B cell (primary cell): ENCODE data around the gene CKMT2. TPM values are rescaled to one million over a fixed set of nuclear protein-coding genes. Genes with fewer than 3 reads are reported as not detected.

Source experiments
- ATAC-seq: fragments of 200-7000 bp; cut with Tn5 transposase; one replicate; pipeline ENCODE4 v1.10.0; 2021; ENCODE audit warnings: low read depth, mild to moderate bottlenecking, moderate number of reproducible peaks, moderate library complexity
- CTCF ChIA-PET: fragments of 350-600 bp; sonication (Branson Sonifier 250); formaldehyde crosslinking; loops from one replicate; lab custom pipeline; 2021; ENCODE audit warnings: antibody characterized with exemption, inconsistent platforms; lab: Charles Lee
- POLR2A ChIA-PET: fragments of 350-600 bp; sonication (Branson Sonifier 250); formaldehyde crosslinking; loops from one replicate; lab custom pipeline; 2021; ENCODE audit warnings: antibody characterized with exemption; lab: Charles Lee
- DNase-seq: peaks from one replicate; pipeline ENCODE4 v3.0.0; 2013
- H2AFZ ChIP-seq: 2 replicates; pipeline ENCODE4 v1.6.1; 2012; ENCODE audit warnings: mild to moderate bottlenecking, low read depth, low read length; ENCODE audit not compliant: insufficient read depth, poor library complexity, severe bottlenecking
- H3K27ac ChIP-seq, 2 donors: 1 replicate in 1 of 2; 2 replicates in 1 of 2; pipeline ENCODE4 v1.5.1; 2012 to 2013; ENCODE audit warnings: low read length in 2 of 2, mild to moderate bottlenecking in 2 of 2, moderate library complexity in 1 of 2
- H3K27me3 ChIP-seq, 4 experiments: fragments of 200-600 bp in 1 of 4; sonication (generic) in 1 of 4; replicated peaks in 1 of 4; 1 replicate in 2 of 4; 2 replicates in 2 of 4; pipeline versions ENCODE4 v1.6.1 to v1.7.0; 2013 to 2016; ENCODE audit warnings: low read length in 3 of 4, mild to moderate bottlenecking in 2 of 4, mixed read lengths in 1 of 4, moderate library complexity in 1 of 4; ENCODE audit not compliant: insufficient read depth in 4 of 4, control insufficient read depth in 3 of 4; ENCODE audit errors: control extremely low read depth in 1 of 4
- H3K36me3 ChIP-seq, 2 experiments: replicated peaks in 1 of 2; 1 replicate in 1 of 2; 2 replicates in 1 of 2; pipeline versions ENCODE4 v1.6.1 to v1.7.1; 2013; ENCODE audit warnings: low read length in 1 of 2; ENCODE audit not compliant: insufficient read depth in 2 of 2, control insufficient read depth in 1 of 2; ENCODE audit errors: control extremely low read depth in 1 of 2, extremely low read depth in 1 of 2
- H3K4me1 ChIP-seq, 2 donors: fragments of 200-600 bp in 1 of 2; sonication (generic) in 1 of 2; 1 replicate in 1 of 2; 2 replicates in 1 of 2; pipeline versions ENCODE4 v1.5.1 to v1.6.1; 2013 to 2017; ENCODE audit warnings: low read length in 2 of 2; ENCODE audit not compliant: control insufficient read depth in 2 of 2, insufficient read depth in 2 of 2
- H3K4me2 ChIP-seq: replicated peaks from 2 replicates; pipeline ENCODE3; 2012; ENCODE audit warnings: mild to moderate bottlenecking, low read depth, low read length; ENCODE audit not compliant: poor library complexity, severe bottlenecking
- H3K4me3 ChIP-seq, 5 experiments: fragments of 200-600 bp in 1 of 5; sonication (generic) in 1 of 5; 1 replicate in 3 of 5; 2 replicates in 2 of 5; pipeline versions ENCODE4 v1.5.1 to v1.7.0; 2011 to 2016; ENCODE audit warnings: low read length in 4 of 5, mild to moderate bottlenecking in 4 of 5, low read depth in 2 of 5, control low read depth in 1 of 5, moderate library complexity in 1 of 5; ENCODE audit not compliant: insufficient read depth in 1 of 5; ENCODE audit errors: control extremely low read depth in 1 of 5, extremely low read depth in 1 of 5
- H3K79me2 ChIP-seq: fragments of 200-600 bp; sonication (generic); one replicate; pipeline ENCODE4 v1.6.0; 2016; ENCODE audit warnings: low read length; ENCODE audit not compliant: control insufficient read depth, insufficient read depth
- H3K9ac ChIP-seq: fragments of 200-600 bp; sonication (generic); 2 replicates; pipeline ENCODE4 v1.6.1; 2017; ENCODE audit warnings: mild to moderate bottlenecking, low read length, moderate library complexity
- H3K9me3 ChIP-seq, 3 donors: one replicate each; pipeline versions ENCODE4 v1.6.1 to v1.7.1; 2013; ENCODE audit warnings: low read length in 2 of 3; ENCODE audit not compliant: control insufficient read depth in 2 of 3, insufficient read depth in 1 of 3; ENCODE audit errors: control extremely low read depth in 1 of 3
- H4K20me1 ChIP-seq: 2 replicates; pipeline ENCODE4 v1.6.0; 2012; ENCODE audit warnings: mild to moderate bottlenecking, low read length; ENCODE audit not compliant: insufficient read depth, control insufficient read depth, poor library complexity, severe bottlenecking
- H3K27ac Mint-ChIP-seq: one replicate; pipeline ENCODE4 v1.8.0; 2021; ENCODE audit warnings: mixed read lengths
- H3K27me3 Mint-ChIP-seq: one replicate; pipeline ENCODE4 v1.8.0; 2021; ENCODE audit warnings: mixed read lengths
- H3K4me1 Mint-ChIP-seq: one replicate; pipeline ENCODE4 v1.8.0; 2021; ENCODE audit warnings: mixed read lengths
- H3K4me3 Mint-ChIP-seq: one replicate; pipeline ENCODE4 v1.8.0; 2021; ENCODE audit warnings: mixed read lengths
- H3K9me3 Mint-ChIP-seq: one replicate; pipeline ENCODE4 v1.8.0; 2022; ENCODE audit warnings: mixed read lengths; ENCODE audit not compliant: insufficient read depth
- EZH2 ChIP-seq: IDR thresholded peaks from 2 replicates; pipeline ENCODE4 v1.6.1; 2012; ENCODE audit warnings: borderline replicate concordance, low read depth, mild to moderate bottlenecking, moderate library complexity, low read length; ENCODE audit not compliant: insufficient read depth, poor library complexity, severe bottlenecking
- WGBS: methylation state at CpG from one replicate; pipeline ENCODE4 v1.1.5; 2013; ENCODE audit warnings: missing lambda C conversion rate; ENCODE audit not compliant: insufficient coverage; 5-methylcytosine and 5-hydroxymethylcytosine counted together
- intact Hi-C: fragments of 100-400 bp; cut with micrococcal nuclease; formaldehyde crosslinking; loops from one replicate; pipeline ENCODE4 v1.10.0; 2022
- polyA plus RNA-seq: library from polyadenylated mRNA; depleted of rRNA; stranded (reverse); fragments of >200 nt; gene quantifications from 2 replicates; pipeline ENCODE4 v1.2.3, GENCODE V29; 2012
- total RNA-seq, 2 donors: library from RNA; stranded (reverse); fragments of 120-200 nt in 1 of 2; gene quantifications; 1 replicate in 1 of 2; 2 replicates in 1 of 2; pipeline versions ENCODE4 v1.2.3 to v1.2.4, GENCODE V29; 2013 to 2022
- TF ChIP-seq, protein P1 (sequence below): fragments of 200-600 bp; IDR thresholded peaks from one replicate; pipeline ENCODE4 v1.8.0; 2022; ENCODE audit warnings: antibody characterized with exemption, mild to moderate bottlenecking

CKMT2 gene
- total and polyA plus RNA-seq, 2 donors (not counting 1 experiment from before 2014, with no cell fraction given) = not detected

DNA sequence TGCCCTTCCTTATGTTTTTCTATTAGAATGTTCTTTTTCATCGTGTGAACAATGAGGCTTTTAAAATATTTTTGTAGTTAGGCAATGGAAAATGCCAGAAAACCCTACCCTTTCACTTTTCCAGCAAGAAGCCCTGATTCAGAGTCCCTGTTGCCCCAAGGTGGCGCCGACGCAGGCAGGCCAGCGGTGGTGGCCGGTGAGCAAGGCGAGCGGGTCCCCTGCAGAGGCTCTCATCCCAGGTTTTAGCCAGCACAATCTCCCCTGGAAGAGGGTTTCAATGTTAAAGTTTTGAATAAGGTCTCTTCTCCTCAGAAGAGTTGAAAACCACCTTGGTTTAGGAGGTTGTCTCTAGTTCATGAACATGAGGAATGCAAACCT is 40.8 kb upstream of the CKMT2 start:
- H3K4me3 Mint-ChIP-seq = no peak overlapping the region
- no peaks in the 10 kb centered on the region for H3K9me3 ChIP-seq
- peaks cover 18% of the 10 kb centered on the region for H3K27me3 Mint-ChIP-seq
- no peaks in the 10 kb centered on the region for H3K36me3 ChIP-seq
- no peak overlapping the region for H3K9ac ChIP-seq
- TF ChIP-seq EZH2 = no peak
- TF ChIP-seq, protein P1, sequence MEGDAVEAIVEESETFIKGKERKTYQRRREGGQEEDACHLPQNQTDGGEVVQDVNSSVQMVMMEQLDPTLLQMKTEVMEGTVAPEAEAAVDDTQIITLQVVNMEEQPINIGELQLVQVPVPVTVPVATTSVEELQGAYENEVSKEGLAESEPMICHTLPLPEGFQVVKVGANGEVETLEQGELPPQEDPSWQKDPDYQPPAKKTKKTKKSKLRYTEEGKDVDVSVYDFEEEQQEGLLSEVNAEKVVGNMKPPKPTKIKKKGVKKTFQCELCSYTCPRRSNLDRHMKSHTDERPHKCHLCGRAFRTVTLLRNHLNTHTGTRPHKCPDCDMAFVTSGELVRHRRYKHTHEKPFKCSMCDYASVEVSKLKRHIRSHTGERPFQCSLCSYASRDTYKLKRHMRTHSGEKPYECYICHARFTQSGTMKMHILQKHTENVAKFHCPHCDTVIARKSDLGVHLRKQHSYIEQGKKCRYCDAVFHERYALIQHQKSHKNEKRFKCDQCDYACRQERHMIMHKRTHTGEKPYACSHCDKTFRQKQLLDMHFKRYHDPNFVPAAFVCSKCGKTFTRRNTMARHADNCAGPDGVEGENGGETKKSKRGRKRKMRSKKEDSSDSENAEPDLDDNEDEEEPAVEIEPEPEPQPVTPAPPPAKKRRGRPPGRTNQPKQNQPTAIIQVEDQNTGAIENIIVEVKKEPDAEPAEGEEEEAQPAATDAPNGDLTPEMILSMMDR = no peak
- H3K4me1 Mint-ChIP-seq = peaks cover 7% of the 10 kb centered on the region
- no peak overlapping the region for H3K4me2 ChIP-seq
- peaks cover 0 to 5% (median 0%) of the 10 kb centered on the region in 4 experiments for H3K27me3 ChIP-seq
- no peak for DNase-seq
- CTCF ChIA-PET = interaction anchor here (0.9 kb wide), 1 partner anchor 9 kb away, joined by 4 read pairs; no protein-coding TSS in a partner anchor
- H3K4me1 ChIP-seq = peaks cover 5 to 6% of the 10 kb centered on the region in 2 donors
- POLR2A ChIA-PET = no interaction called here
- no peaks in the 10 kb centered on the region for H3K9me3 Mint-ChIP-seq
- H3K27ac ChIP-seq = no peak overlapping the region
- no peak overlapping the region for H2AFZ ChIP-seq
- no peaks in the 10 kb centered on the region for H4K20me1 ChIP-seq
- H3K79me2 ChIP-seq = no peaks in the 10 kb centered on the region
- ATAC-seq = no peak
- H3K4me3 ChIP-seq = no peak overlapping the region
- intact Hi-C loops = no loop called here
- no peak overlapping the region for H3K27ac Mint-ChIP-seq
- 97% methylated on average over 6 of the region's 8 CpGs for WGBS

DNA sequence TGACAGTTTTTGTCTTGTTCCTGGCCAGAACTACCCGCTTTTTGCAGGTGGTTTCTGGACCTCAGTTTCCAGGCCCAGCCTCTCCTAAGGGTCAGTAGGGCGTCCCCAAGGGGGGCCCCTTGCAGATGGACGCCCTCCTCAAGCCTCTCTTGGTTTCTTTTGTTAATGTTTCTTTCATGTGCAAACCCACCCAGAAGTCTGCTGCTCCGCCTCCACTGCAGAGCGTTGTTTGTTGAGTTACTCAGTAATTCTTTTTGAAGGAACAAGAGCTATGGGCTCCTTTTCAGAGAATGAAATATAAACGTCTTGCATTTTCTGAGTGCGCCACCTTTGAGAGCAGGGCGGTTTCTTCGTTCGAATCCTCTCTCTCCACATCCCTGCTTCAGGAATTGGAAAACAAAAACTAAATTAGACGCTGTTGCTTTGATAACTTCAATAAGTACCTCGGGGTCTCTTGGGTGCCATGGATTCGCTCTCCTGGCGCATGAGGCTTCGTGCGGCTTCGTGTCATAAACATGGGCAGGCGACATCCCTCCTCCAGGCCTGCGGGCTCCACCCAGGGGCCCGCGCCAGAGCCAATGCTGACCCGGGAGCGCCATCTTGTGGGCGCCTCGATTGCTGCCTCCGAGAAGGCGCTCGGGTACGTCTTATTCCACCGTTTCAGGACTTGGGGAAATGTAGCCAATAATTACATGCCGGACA is 38.3 kb upstream of the CKMT2 start:
- peak overlapping the region; percentile 38 for H3K4me2 ChIP-seq
- no peak overlapping the region for H3K4me3 ChIP-seq
- peak overlapping the region; percentile 49 for H2AFZ ChIP-seq
- DNase-seq (peak; percentile 68), ATAC-seq (peak; percentile 78)
- WGBS = 32% methylated on average over 29 of the region's 31 CpGs
- H3K9ac ChIP-seq = no peak overlapping the region
- intact Hi-C loops = no loop called here
- POLR2A ChIA-PET = no interaction called here
- Mint-ChIP-seq H3K4me1 (peaks cover 7% of the 10 kb centered on the region), H3K9me3 (no peaks in the 10 kb centered on the region), H3K27ac (no peak overlapping the region), H3K4me3 (no peak overlapping the region), H3K27me3 (peaks cover 19% of the 10 kb centered on the region)
- H3K27me3 ChIP-seq = peaks cover 0 to 5% (median 0%) of the 10 kb centered on the region in 4 experiments
- no peaks in the 10 kb centered on the region for H3K36me3 ChIP-seq
- H3K4me1 ChIP-seq = peaks cover 5 to 6% of the 10 kb centered on the region in 2 donors
- TF ChIP-seq, protein P1 = peak; percentile 83
- TF ChIP-seq EZH2 = no peak
- no peaks in the 10 kb centered on the region for H3K9me3 ChIP-seq
- CTCF ChIA-PET = interaction anchor here (0.7 to 2.0 kb wide), 7 partner anchors 8 to 1214 kb away, joined by 3 to 9 read pairs (median 3); no protein-coding TSS in a partner anchor
- H4K20me1 ChIP-seq = no peaks in the 10 kb centered on the region
- no peaks in the 10 kb centered on the region for H3K79me2 ChIP-seq
- no peak overlapping the region for H3K27ac ChIP-seq
